A549 (cell line): ENCODE measurements around the gene MAP1S. TPM values are rescaled to one million over a fixed set of nuclear protein-coding genes. Genes with fewer than 3 reads are reported as not detected.
A peak's percentile ranks its signal among the peaks of the same experiment; 100 is the strongest.

Experiments
- ATAC-seq, 2 experiments: fragments of 200-7000 bp in 1 of 2; fragments of >200 bp in 1 of 2; cut with Nextera tagmentation in 1 of 2; cut with Tn5 transposase in 1 of 2; 3 replicates each; pipeline versions ENCODE4 v1.8.0 to v1.9.1; 2018 to 2020; ENCODE audit warnings: mild to moderate bottlenecking in 1 of 2, moderate library complexity in 1 of 2
- CTCF ChIA-PET: fragments of 300-600 bp; sonication (Branson Sonifier 250); formaldehyde crosslinking; extraction: SDS; loops from one replicate; lab custom pipeline; 2021; ENCODE audit warnings: antibody characterized with exemption, inconsistent platforms; lab: Yijun Ruan, JAX
- POLR2A ChIA-PET: fragments of 350-600 bp; formaldehyde crosslinking; extraction: SDS; loops from one replicate; lab custom pipeline; 2021; ENCODE audit warnings: antibody characterized with exemption, inconsistent platforms; lab: Yijun Ruan, JAX
- DNase-seq, 2 experiments: peaks; one replicate each; pipeline versions ENCODE4 v3.0.0 to v3.0.0-alpha.2; 2011 to 2016; ENCODE audit warnings: low read depth in 1 of 2, low spot score in 1 of 2
- FAIRE-seq: peaks from 2 replicates; lab custom pipeline; 2011; peaks lifted over from hg19 to GRCh38; lab: Jason Lieb, UNC
- H3K27ac ChIP-seq, 2 experiments: fragments of >200 bp; sonication (Bioruptor Twin); formaldehyde crosslinking; 3 replicates each; pipeline ENCODE4 v1.5.1; 2016 to 2017
- H3K4me1 ChIP-seq: fragments of >200 bp; sonication (Bioruptor Twin); formaldehyde crosslinking; 3 replicates; pipeline ENCODE4 v1.6.1; 2016
- H3K4me2 ChIP-seq: fragments of >200 bp; sonication (Bioruptor Twin); formaldehyde crosslinking; 3 replicates; pipeline ENCODE4 v1.6.1; 2016
- H3K4me3 ChIP-seq: fragments of >200 bp; sonication (Bioruptor Twin); formaldehyde crosslinking; 3 replicates; pipeline ENCODE4 v1.5.1; 2016
- H3K9me3 ChIP-seq: fragments of >200 bp; sonication (Bioruptor Twin); formaldehyde crosslinking; 3 replicates; pipeline ENCODE4 v1.6.1; 2016
- BCL3 ChIP-seq: fragments of >200 bp; sonication (Bioruptor Twin); formaldehyde crosslinking; IDR thresholded peaks from 3 replicates; pipeline ENCODE4 v1.6.1; 2016
- BHLHE40 ChIP-seq: IDR thresholded peaks from 2 replicates; pipeline ENCODE4 v1.6.1; 2012; ENCODE audit warnings: low read depth, low read length, inconsistent platforms
- CHD2 ChIP-seq: fragments of 150-350 bp; IDR thresholded peaks from 2 replicates; pipeline ENCODE4 v1.6.1; 2014; ENCODE audit warnings: low read length; ENCODE audit not compliant: partially characterized antibody
- CHD4 ChIP-seq: fragments of 200-600 bp; sonication (generic); IDR thresholded peaks from 2 replicates; pipeline ENCODE4 v1.6.1; 2016; ENCODE audit warnings: antibody characterized with exemption, mild to moderate bottlenecking, borderline replicate concordance
- EHMT2 ChIP-seq: fragments of 200-600 bp; sonication (generic); IDR thresholded peaks from 2 replicates; pipeline ENCODE4 v1.6.1; 2016; ENCODE audit warnings: antibody characterized with exemption, low read depth, mild to moderate bottlenecking, moderate library complexity
- ESRRA ChIP-seq: fragments of 150-350 bp; IDR thresholded peaks from 2 replicates; pipeline ENCODE4 v1.6.1; 2014; ENCODE audit warnings: mild to moderate bottlenecking, low read length, borderline replicate concordance
- FOSL2 ChIP-seq, 2 experiments: fragments of 450-650 bp in 1 of 2; fragments of >200 bp in 1 of 2; sonication (Bioruptor Twin) in 1 of 2; formaldehyde crosslinking; IDR thresholded peaks; 2 replicates each; pipeline versions ENCODE4 v1.5.0 to v1.6.1; 2016 to 2020; ENCODE audit warnings: mild to moderate bottlenecking in 1 of 2, moderate library complexity in 1 of 2
- HDAC2 ChIP-seq: fragments of 200-600 bp; sonication (generic); IDR thresholded peaks from 2 replicates; pipeline ENCODE4 v1.6.1; 2016
- HOXA7 ChIP-seq: fragments of 250-450 bp; sonication (Bioruptor Pico); IDR thresholded peaks from 2 replicates; pipeline ENCODE4 v1.5.0; 2020; ENCODE audit warnings: mild to moderate bottlenecking, moderate library complexity
- KDM1A ChIP-seq: fragments of 200-600 bp; sonication (generic); IDR thresholded peaks from 2 replicates; pipeline ENCODE4 v1.6.1; 2016; ENCODE audit warnings: low read depth, mild to moderate bottlenecking
- PHF8 ChIP-seq: fragments of 200-600 bp; sonication (generic); IDR thresholded peaks from 2 replicates; pipeline ENCODE4 v1.6.1; 2016; ENCODE audit warnings: low read depth, mild to moderate bottlenecking, antibody characterized with exemption, moderate library complexity, borderline replicate concordance
- RCOR1 ChIP-seq: fragments of 150-350 bp; IDR thresholded peaks from 2 replicates; pipeline ENCODE4 v1.6.1; 2014; ENCODE audit warnings: antibody characterized with exemption, low read length, low read depth
- RFX5 ChIP-seq: fragments of 450-650 bp; IDR thresholded peaks from 2 replicates; pipeline ENCODE4 v1.7.1; 2014; ENCODE audit warnings: antibody characterized with exemption, mild to moderate bottlenecking, moderate library complexity
- RNF2 ChIP-seq: fragments of 200-600 bp; sonication (generic); IDR thresholded peaks from 2 replicates; pipeline ENCODE4 v1.6.1; 2016; ENCODE audit warnings: low read depth, mild to moderate bottlenecking, antibody characterized with exemption, moderate library complexity, borderline replicate concordance
- SREBF2 ChIP-seq: fragments of 450-650 bp; IDR thresholded peaks from 2 replicates; pipeline ENCODE4 v1.6.1; 2014; ENCODE audit warnings: mild to moderate bottlenecking, moderate library complexity
- USF2 ChIP-seq: fragments of 450-650 bp; IDR thresholded peaks from 2 replicates; pipeline ENCODE4 v1.6.1; 2014; ENCODE audit warnings: antibody characterized with exemption
- ZFP36 ChIP-seq: fragments of 450-650 bp; IDR thresholded peaks from 2 replicates; pipeline ENCODE4 v1.6.1; 2014; ENCODE audit warnings: borderline replicate concordance; ENCODE audit not compliant: partially characterized antibody
- WGBS: methylation state at CpG from one replicate; pipeline ENCODE4 v1.1.6; 2017; ENCODE audit errors: missing lambda C conversion rate; 5-methylcytosine and 5-hydroxymethylcytosine counted together
- polyA plus RNA-seq, 4 experiments: library from polyadenylated mRNA; depleted of rRNA in 3 of 4; stranded (reverse); fragments of >200 nt; fragmentation: RNase III in 1 of 4; extraction: RNeasy Plus Mini Kit Qiagen cat#74134 plus additional on column Dnase treatment in 1 of 4; gene quantifications; 2 replicates in 3 of 4; 3 replicates in 1 of 4; pipeline ENCODE4 v1.2.3, GENCODE V29; 2011 to 2017
- TF ChIP-seq, protein P1 (sequence below): fragments of >200 bp; sonication (Bioruptor Twin); formaldehyde crosslinking; IDR thresholded peaks from 2 replicates; pipeline ENCODE4 v1.6.1; 2016
- TF ChIP-seq, protein P2 (sequence below): IDR thresholded peaks from 2 replicates; pipeline ENCODE4 v1.6.1; 2012

The MAP1S gene
- polyA plus RNA-seq, 2 of the 4 experiments (the other 2 are of a cell fraction): 8.3 to 26.9 TPM

GRCh38 chr19:17749912-17750317 is 30.6 kb downstream of the MAP1S start:
- Histone ChIP-seq H3K4me2 (peak overlapping the region; percentile 31; the same call in 2 of the 3 replicates), H3K4me3 (no peak overlapping the region), H3K9me3 (no peaks in the 10 kb centered on the region)
- DNase-seq (peak in 1 of 2 experiments; percentile 24), ATAC-seq (peak; percentile 15 to 26; a peak in 2 of 6 replicates)
- WGBS: 21% methylated on average over 6 of the region's 8 CpGs
- TF ChIP-seq SREBF2 (no peak), ZFP36 (peak; percentile 58)
- TF ChIP-seq, all 56 proteins: peak for 1
- POLR2A ChIA-PET: no interaction called here
- H3K27ac ChIP-seq: peak overlapping the region in 1 of 2 experiments; percentile 47; a peak in 3 of 6 replicates
- FAIRE-seq: no peak
- peaks cover 11% of the 10 kb centered on the region for H3K4me1 ChIP-seq
- CTCF ChIA-PET: interaction anchor here (5.9 kb wide), 1 partner anchor 16 kb away, joined by 29 read pairs; no protein-coding TSS in a partner anchor

- TF ChIP-seq CHD4 (no peak), ESRRA (no peak), PHF8 (no peak), RFX5 (no peak), RCOR1 (no peak), BCL3 (no peak), USF2 (no peak), EHMT2 (no peak)
- TF ChIP-seq, protein P1, sequence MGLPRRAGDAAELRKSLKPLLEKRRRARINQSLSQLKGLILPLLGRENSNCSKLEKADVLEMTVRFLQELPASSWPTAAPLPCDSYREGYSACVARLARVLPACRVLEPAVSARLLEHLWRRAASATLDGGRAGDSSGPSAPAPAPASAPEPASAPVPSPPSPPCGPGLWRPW: no peak
- Histone ChIP-seq H3K27ac (peak within 1 kb of the TSS in 1 of 2 experiments; percentile 56; a peak in 2 of 6 replicates), H3K9me3 (no peaks in the 10 kb centered on the region), H3K4me1 (peaks cover 25% of the 10 kb centered on the region), H3K4me2 (no peak within 1 kb of the TSS), H3K4me3 (no peak within 1 kb of the TSS)
- WGBS: 92% methylated on average over 9 of the region's 28 CpGs
- CTCF ChIA-PET: interaction anchor here (0.8 to 5.9 kb wide), 2 partner anchors 15 to 33 kb away, joined by 3 to 29 read pairs; no protein-coding TSS in a partner anchor
- ATAC-seq: no peak
- DNase-seq: no peak
- FAIRE-seq: no peak
- POLR2A ChIA-PET: no interaction called here
Observed at GRCh38 chr19:17751103-17751911, 32.0 kb downstream of the MAP1S start, which contains the start of gene FCHO1. TSS of gene FCHO1 (plus strand) at chr19:17751477. CDS start at chr19:17755165, 3,688 bp downstream.

DNA sequence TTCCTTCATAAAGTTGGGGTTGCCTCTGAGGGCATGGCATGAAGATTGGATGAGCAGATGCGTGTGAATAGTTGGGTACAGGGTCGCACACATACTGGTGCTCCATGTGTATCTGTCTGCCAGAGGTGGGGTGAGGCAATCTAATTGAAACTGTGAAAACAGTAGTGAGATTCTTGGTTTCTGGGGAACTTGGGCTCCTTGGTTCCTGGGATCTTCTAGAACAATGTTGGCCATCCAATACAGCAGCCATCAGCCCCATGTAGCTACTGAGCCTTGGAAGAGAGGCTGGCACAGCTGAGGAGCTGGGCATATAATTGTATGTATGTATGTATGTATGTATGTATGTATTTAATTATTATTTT is 32.6 kb downstream of the MAP1S start:
- Histone ChIP-seq H3K27ac (peak overlapping the region in 1 of 2 experiments; percentile 56; a peak in 2 of 6 replicates), H3K4me3 (no peak overlapping the region), H3K4me2 (no peak overlapping the region), H3K9me3 (no peaks in the 10 kb centered on the region), H3K4me1 (peaks cover 31% of the 10 kb centered on the region)
- ChIA-PET CTCF (interaction anchor here (5.9 kb wide), 1 partner anchor 14 kb away, joined by 29 read pairs; no protein-coding TSS in a partner anchor), POLR2A (interaction anchor here (0.7 kb wide), 1 partner anchor 146 kb away, joined by 3 read pairs; no protein-coding TSS in a partner anchor)
- FAIRE-seq: no peak
- ATAC-seq: no peak
- DNase-seq: no peak
- TF ChIP-seq, protein P1: no peak
- TF ChIP-seq HOXA7 (CRISPR knock-in tag): no peak
- TF ChIP-seq KDM1A: no peak
- TF ChIP-seq BHLHE40: no peak
- no peak for TF ChIP-seq FOSL2 (IDR thresholded peaks at IDR 0.05)
- no peak for TF ChIP-seq FOSL2 (CRISPR knock-in tag; IDR thresholded peaks at IDR 0.05)
- TF ChIP-seq RNF2: no peak
- TF ChIP-seq HDAC2: no peak
- TF ChIP-seq, protein P2, sequence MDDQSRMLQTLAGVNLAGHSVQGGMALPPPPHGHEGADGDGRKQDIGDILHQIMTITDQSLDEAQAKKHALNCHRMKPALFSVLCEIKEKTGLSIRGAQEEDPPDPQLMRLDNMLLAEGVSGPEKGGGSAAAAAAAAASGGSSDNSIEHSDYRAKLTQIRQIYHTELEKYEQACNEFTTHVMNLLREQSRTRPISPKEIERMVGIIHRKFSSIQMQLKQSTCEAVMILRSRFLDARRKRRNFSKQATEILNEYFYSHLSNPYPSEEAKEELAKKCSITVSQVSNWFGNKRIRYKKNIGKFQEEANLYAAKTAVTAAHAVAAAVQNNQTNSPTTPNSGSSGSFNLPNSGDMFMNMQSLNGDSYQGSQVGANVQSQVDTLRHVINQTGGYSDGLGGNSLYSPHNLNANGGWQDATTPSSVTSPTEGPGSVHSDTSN: no peak
- no peak for TF ChIP-seq CHD2
- 92% methylated on average over 2 of the region's 2 CpGs for WGBS
